ENCODE data around the gene DNAJC27.

Gene DNAJC27

DNA sequence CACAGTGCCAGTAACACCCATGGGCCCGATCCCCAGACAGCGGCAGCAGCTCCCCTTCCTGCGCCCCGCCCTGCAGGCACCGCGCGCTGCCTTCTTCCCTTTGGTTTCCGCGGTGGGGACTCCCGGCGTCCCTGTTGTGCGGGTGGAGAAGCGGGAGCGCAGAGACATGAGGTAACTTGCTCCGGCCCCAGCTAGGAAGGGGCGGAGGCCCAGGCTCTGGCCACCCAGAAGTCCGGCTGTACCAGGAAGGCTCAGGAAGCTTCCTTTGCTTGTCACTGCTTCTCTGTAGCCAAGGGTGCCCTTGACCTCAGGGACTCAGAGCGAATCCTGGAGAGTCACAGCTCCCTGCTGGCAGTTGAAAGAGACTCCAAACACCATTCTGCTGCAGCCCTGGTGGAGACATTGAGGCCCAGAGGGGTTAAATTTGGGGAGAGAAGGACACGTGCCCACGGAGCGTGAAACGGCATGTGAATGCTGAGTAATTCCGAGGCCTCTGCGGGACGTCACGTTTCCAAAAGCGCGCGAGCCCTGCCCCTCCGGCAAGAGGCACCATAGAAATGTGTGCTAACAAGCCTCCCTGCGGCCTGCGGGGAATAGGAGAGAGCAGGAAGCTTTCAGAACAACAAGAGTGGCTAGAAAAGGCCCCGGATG, 45.0 kb downstream of the DNAJC27 start:
- in situ Hi-C loops (cut with MboI; ENCODE audit: low sequenced_read_pairs) = no loop called here

DNA sequence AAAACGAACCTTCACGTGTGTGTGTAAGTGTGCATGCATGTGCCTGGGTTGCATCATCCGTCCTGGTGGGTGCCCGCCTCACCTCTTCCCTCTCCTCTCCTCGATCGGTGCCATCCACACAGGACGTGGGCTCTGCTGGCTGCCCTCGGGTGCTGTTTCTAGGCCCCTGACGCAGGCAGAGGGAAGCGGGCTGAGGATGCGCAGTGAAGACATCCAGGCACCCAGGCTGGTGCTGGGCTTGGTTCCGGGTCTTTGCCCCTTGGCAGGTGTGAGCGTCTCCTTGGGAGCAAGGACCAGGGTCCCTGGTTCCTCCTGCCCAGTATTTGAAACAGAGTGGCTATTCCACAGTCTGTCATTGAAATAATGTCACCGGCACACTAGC, 45.5 kb downstream of the DNAJC27 start:
- in situ Hi-C loops (cut with MboI; ENCODE audit: low sequenced_read_pairs) = no loop called here

DNA sequence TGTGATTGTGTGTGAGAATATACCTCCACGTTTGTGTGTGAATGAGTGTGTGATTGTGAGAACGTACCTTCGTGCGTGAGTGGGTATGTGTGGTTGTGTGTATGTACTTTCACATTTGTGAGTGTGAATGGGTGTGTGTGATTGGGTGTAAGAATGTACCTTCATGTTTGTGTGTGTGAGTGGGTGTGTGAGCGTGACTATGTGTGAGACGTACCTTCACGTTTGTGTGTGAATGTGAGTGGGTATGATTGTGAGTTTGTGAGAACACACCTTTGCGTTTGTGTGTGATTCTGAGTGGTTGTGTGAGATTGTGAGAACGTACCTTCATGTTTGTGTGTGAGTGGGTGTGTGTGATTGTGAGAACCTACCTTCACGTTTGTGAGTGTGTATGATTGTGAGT, 45.9 kb downstream of the DNAJC27 start:
- in situ Hi-C loops (cut with MboI; ENCODE audit: low sequenced_read_pairs) = no loop called here

DNA sequence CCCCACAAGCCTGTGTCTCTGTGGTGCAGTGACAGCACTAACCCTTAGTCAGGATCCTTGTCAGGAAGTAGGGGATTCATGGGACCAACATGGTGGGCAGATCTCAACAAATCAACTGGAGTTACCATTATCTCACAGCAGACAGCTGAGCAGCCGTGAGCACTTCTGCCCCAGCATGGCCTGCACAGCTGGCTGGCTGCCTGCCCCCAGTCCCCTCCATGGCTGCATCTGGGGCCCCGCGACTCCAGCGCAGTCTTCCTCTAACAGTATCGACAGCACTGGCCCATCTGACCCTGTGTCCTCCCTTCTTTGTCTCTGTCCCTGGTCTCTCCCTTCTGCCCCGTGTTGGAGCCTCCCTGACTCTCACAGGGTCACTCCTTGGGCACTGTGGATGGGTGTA, 47.0 kb downstream of the DNAJC27 start:
- in situ Hi-C loops (cut with MboI; ENCODE audit: low sequenced_read_pairs) = no loop called here

GRCh38 chr2:24924266-24924665, 47.5 kb downstream of the DNAJC27 start:
- in situ Hi-C loops (cut with MboI; ENCODE audit: low sequenced_read_pairs) = no loop called here

DNA sequence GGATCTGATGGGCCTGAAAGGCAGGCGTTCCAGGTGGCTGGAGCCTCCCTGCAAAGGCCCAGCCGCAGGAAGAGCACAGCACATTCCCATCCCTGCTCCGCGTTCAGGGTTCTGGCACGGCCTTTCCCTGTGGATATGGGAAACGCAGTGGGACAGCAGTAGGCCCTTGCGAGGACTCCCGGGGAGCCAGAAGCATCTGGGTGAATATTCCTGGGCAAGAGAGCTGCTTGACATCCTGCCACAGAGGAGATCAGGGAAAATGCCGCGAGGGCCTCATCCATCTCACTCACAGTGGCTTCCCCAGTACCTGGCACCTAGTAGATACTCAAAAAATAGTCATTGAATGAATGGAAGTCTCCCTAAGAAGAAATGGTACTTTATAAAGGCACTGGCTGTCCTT, 48.6 kb downstream of the DNAJC27 start:
- in situ Hi-C loops (cut with MboI; ENCODE audit: low sequenced_read_pairs) = no loop called here

GRCh38 chr2:24922556-24922955, 49.2 kb downstream of the DNAJC27 start:
- in situ Hi-C loops (cut with MboI; ENCODE audit: low sequenced_read_pairs) = no loop called here

GRCh38 chr2:24920809-24921441, 50.8 kb downstream of the DNAJC27 start:
- in situ Hi-C loops (cut with MboI; ENCODE audit: low sequenced_read_pairs) = no loop called here

- in situ Hi-C loops (cut with MboI; ENCODE audit: low sequenced_read_pairs) = no loop called here
Observed at GRCh38 chr2:24920098-24920808, 51.5 kb downstream of the DNAJC27 start, which contains the start of gene ADCY3. Gene ADCY3, minus strand, starts transcription at chr2:24920237. Its CDS starts 1,250 bp downstream, at chr2:24918987.

GRCh38 chr2:24919506-24920097, 52.2 kb downstream of the DNAJC27 start:
- in situ Hi-C loops (cut with MboI; ENCODE audit: low sequenced_read_pairs) = no loop called here

- in situ Hi-C loops (cut with MboI; ENCODE audit: low sequenced_read_pairs) = no loop called here
Observed at GRCh38 chr2:24919037-24919505, 52.7 kb downstream of the DNAJC27 start.

DNA sequence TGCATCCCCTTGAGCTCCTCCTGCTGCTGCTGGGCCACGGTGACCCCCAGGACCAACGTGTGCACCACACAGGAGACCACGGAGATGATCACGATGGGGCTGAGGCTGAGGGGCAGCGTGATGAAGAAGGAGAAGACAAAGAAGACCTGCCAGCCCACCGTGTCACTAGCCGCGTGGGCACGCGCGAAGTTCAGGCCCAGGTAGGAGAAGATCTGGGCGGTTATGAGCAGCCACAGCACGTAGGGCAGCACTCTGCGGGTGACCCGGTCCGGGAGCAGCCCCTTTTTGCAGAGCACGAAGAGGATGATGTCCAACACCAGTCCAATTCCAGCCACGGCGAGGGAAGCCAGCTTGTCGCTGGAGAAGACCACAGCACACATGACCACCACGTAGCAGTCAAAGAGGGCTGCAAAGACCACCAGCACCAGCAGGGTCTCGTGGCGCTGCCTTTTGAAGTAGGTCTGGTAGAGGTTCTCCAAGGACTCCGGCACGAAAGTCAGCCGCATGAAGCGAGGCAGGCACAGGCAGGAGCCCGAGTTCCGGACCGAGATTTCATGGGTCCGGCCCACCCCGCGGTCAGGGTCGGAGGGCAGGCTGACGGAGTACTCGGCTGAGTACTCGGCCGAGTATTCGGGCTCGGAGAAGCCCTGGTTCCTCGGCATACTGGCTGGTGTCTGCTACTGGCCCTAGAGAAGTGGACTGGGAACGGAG, 53.3 kb downstream of the DNAJC27 start:
- in situ Hi-C loops (cut with MboI; ENCODE audit: low sequenced_read_pairs) = no loop called here

DNA sequence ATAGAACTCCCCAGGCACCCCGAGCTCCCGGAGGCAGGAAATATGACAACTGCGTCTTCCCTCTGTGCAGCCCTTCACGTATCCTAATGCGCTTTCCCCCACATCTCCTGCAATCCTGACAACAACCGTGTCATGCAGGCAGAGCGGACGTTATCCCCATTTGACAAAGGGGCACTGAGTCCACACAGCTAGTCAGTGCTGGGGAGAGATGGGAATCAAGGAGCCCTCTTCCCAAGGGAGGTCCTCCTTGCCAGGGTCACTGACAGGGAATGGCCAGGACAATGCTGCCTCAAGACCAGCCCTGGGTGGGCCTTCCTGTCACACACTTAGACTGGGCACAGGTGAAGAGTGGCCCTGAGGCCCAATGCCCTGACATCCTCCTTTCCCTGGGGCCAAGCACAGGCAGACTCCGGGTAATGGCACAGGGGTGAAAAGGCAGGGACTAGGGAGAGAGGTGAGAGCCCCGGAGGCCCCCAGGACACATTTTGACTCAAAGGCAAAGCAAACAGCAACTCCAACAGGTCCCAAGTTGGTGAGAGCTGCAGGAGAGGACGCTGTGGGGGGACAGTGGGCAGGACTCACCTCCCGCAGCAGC, 53.9 kb downstream of the DNAJC27 start:
- in situ Hi-C loops (cut with MboI; ENCODE audit: low sequenced_read_pairs) = no loop called here

- in situ Hi-C loops (cut with MboI; ENCODE audit: low sequenced_read_pairs) = no loop called here
Observed at GRCh38 chr2:24917086-24917485, 54.7 kb downstream of the DNAJC27 start.

GRCh38 chr2:24915796-24916195, 56.0 kb downstream of the DNAJC27 start:
- in situ Hi-C loops (cut with MboI; ENCODE audit: low sequenced_read_pairs) = no loop called here

DNA sequence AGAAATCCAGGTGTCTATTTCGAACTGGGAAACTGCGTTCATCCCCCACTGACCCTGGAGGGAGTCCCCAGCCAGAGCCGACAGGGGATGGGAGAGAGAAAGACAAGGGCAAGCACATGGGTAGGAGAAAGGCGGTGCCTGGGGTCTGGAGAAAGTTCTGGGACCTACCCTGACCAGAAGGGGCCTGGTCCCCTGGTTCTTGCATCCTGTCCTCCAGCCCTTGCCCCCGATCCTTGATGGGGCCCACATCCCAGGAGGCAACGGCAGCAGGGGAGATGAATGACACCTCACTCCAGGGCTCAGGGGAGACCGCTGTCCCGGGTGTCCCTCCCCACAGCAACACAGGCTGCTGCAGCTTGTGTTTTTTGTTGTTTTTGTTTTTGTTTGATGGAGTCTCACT, 56.6 kb downstream of the DNAJC27 start:
- in situ Hi-C loops (cut with MboI; ENCODE audit: low sequenced_read_pairs) = no loop called here

DNA sequence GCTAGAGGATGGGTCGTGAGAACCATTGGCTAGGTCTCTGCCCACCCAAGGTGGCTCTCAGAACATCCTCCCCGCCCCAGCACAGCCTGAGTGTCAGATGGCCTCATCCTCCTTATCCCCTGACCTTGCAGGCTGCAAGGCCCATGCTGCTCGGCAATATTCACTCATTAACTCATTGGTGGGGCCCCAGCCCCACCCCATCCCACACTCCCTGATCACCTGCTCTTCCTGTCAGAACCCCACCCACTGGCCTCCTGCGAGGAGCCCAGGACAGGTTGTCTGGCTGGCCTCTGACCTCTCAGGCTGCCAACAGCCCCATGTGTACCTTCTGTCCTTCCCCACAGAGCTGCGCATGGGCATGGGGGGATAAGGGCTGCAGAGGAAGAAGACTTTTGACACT, 57.0 kb downstream of the DNAJC27 start:
- in situ Hi-C loops (cut with MboI; ENCODE audit: low sequenced_read_pairs) = no loop called here

DNA sequence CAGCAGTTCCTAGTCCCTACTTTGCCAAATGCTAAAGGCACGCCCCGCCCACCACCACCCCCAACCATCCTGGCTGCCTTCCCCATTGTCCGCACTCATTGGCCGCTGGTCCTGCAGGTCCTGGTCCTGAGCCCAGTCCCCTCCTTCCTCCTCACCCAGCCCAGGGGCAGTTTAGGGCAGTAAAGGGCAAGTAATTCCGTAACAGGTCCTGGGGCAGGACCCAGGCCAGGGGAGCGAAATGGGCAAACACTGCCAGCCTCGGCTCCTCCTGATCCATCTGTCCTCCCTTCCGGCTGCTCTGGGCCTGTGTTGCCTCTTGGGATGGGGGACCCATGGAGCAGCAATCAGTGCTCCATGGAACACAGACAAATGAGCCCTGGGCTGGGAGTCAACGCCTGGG, 57.8 kb downstream of the DNAJC27 start:
- in situ Hi-C loops (cut with MboI; ENCODE audit: low sequenced_read_pairs) = no loop called here

DNA sequence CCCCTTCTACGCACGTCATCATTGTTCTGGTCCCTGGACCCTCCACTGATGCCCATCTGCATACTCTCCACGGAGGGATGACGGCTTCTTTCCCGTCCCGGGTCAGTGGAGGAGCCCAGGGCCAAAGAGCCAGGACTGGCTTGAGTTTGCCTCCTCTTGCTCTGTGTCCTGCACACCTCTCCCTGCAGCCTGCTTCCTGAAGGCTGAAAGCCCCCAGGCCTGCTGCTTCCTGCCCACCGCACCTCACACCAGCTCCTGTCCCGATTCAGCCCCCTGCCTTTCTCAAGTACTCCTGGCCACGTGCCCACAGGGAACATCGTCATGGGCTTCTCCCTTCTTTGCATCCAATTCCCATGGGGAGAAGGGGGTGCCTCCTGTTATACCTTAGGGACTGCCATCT, 58.8 kb downstream of the DNAJC27 start:
- in situ Hi-C loops (cut with MboI; ENCODE audit: low sequenced_read_pairs) = no loop called here

- in situ Hi-C loops (cut with MboI; ENCODE audit: low sequenced_read_pairs) = no loop called here
Observed at GRCh38 chr2:24912523-24912922, 59.2 kb downstream of the DNAJC27 start.

DNA sequence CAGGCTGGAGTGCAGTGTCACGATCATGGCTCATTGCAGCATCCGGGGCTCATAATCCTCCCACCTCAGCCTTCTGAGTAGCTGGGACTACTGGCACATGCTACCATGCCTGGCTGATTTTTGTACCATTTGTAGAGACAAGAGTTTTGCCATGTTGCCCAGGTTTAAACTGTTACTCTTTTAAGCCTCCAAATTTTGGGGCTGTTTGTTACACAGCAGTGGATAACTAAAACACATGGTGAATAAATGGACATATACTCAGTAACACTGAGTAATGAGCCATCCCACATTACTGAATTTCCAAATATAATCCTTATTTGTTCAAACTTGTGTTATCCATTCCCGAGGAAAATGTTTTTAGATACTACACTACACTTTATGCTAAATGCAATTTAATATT, 61.5 kb downstream of the DNAJC27 start:
- in situ Hi-C loops (cut with MboI; ENCODE audit: low sequenced_read_pairs) = no loop called here
